DOHH2 (cell line): ENCODE results near the gene PCCA.

Experiments used
- H3F3A ChIP-seq: fragments of 200-600 bp; sonication (generic), shearing (Covaris generic); 2 replicates; pipeline ENCODE4 v1.6.0; 2016; ENCODE audit warnings: antibody characterized with exemption, mild to moderate bottlenecking; ENCODE audit not compliant: control insufficient read depth, insufficient read depth
- H3K27ac ChIP-seq: fragments of 200-600 bp; sonication (generic); 2 replicates; pipeline ENCODE4 v1.5.1; 2014; ENCODE audit warnings: low read depth, mild to moderate bottlenecking, low read length, moderate library complexity
- H3K27me3 ChIP-seq: fragments of 200-600 bp; sonication (generic); 2 replicates; pipeline ENCODE4 v1.6.1; 2014; ENCODE audit warnings: mild to moderate bottlenecking, low read length, mixed read lengths; ENCODE audit not compliant: control insufficient read depth
- H3K36me3 ChIP-seq: fragments of 200-600 bp; sonication (generic); 2 replicates; pipeline ENCODE4 v1.6.1; 2014; ENCODE audit warnings: mild to moderate bottlenecking, low read length, moderate library complexity, mixed read lengths; ENCODE audit not compliant: control insufficient read depth
- H3K4me1 ChIP-seq: fragments of 200-600 bp; sonication (generic); 2 replicates; pipeline ENCODE4 v1.6.1; 2014; ENCODE audit warnings: mild to moderate bottlenecking, low read length, mixed read lengths; ENCODE audit not compliant: control insufficient read depth
- H3K4me2 ChIP-seq: fragments of 200-600 bp; sonication (generic); 2 replicates; pipeline ENCODE4 v1.6.0; 2014; ENCODE audit warnings: mild to moderate bottlenecking, low read length, moderate library complexity
- H3K4me3 ChIP-seq: fragments of 200-600 bp; sonication (generic); 2 replicates; pipeline ENCODE4 v1.5.1; 2014; ENCODE audit warnings: mild to moderate bottlenecking, low read length, mixed read lengths
- H3K79me2 ChIP-seq: fragments of 200-600 bp; sonication (generic); 2 replicates; pipeline ENCODE4 v1.6.1; 2014; ENCODE audit warnings: mild to moderate bottlenecking, low read length, mixed read lengths; ENCODE audit not compliant: control insufficient read depth
- H3K9me2 ChIP-seq: fragments of 200-600 bp; sonication (generic); replicated peaks from 2 replicates; pipeline ENCODE4 v1.6.1; 2014; ENCODE audit warnings: mild to moderate bottlenecking, low read length, mixed read lengths; ENCODE audit not compliant: control insufficient read depth
- H3K9me3 ChIP-seq: fragments of 200-600 bp; sonication (generic); 2 replicates; pipeline ENCODE4 v1.6.1; 2014; ENCODE audit warnings: antibody characterized with exemption, low read length, mixed read lengths; ENCODE audit not compliant: control insufficient read depth, insufficient read depth
- H4K20me1 ChIP-seq: fragments of 200-600 bp; sonication (generic); 2 replicates; pipeline ENCODE4 v1.6.0; 2014; ENCODE audit warnings: low read depth, mild to moderate bottlenecking, antibody characterized with exemption, low read length, moderate library complexity; ENCODE audit not compliant: control insufficient read depth, insufficient read depth
- CTCF ChIP-seq: fragments of 200-600 bp; sonication (generic); IDR thresholded peaks from one replicate; pipeline ENCODE4 v1.5.1; 2014; ENCODE audit warnings: antibody characterized with exemption, mild to moderate bottlenecking, low read depth, low read length; ENCODE audit not compliant: poor library complexity, severe bottlenecking
- EZH2phosphoT487 ChIP-seq: fragments of 200-600 bp; sonication (generic); IDR thresholded peaks from 2 replicates; pipeline ENCODE4 v1.6.1; 2017; ENCODE audit warnings: borderline replicate concordance, mild to moderate bottlenecking, antibody characterized with exemption, low read length, moderate library complexity, mixed read lengths

Gene PCCA

DNA sequence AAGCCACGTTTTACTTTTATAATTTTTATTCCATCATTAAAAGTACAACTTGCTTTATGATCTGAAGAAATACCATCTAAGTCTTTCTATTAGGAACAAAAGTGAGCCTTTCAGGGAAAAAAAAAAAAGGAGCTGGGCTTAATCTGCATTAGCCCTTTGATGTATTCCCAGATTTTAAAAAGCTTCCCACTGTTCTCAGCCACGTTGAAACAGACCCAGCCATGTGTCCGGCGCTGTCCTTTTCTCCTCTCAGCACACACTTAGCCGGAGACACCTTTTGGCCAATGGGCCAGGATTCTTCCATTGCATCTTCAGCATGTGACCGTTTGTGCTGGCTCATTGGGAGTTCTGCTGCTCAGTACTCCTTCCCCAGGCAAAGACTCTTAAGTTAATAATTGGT lies 394.2 kb downstream of the PCCA start:
- no peaks in the 10 kb centered on the region for H3K27me3 ChIP-seq
- H4K20me1 ChIP-seq: no peaks in the 10 kb centered on the region
- no peak overlapping the region for H3K4me2 ChIP-seq
- TF ChIP-seq CTCF: no peak
- no peak overlapping the region for H3K27ac ChIP-seq
- H3K79me2 ChIP-seq: no peaks in the 10 kb centered on the region
- H3K9me3 ChIP-seq: no peaks in the 10 kb centered on the region
- H3K4me1 ChIP-seq: no peaks in the 10 kb centered on the region
- no peaks in the 10 kb centered on the region for H3K9me2 ChIP-seq
- H3K4me3 ChIP-seq: no peak overlapping the region
- H3F3A ChIP-seq: no peaks in the 10 kb centered on the region
- no peaks in the 10 kb centered on the region for H3K36me3 ChIP-seq

DNA sequence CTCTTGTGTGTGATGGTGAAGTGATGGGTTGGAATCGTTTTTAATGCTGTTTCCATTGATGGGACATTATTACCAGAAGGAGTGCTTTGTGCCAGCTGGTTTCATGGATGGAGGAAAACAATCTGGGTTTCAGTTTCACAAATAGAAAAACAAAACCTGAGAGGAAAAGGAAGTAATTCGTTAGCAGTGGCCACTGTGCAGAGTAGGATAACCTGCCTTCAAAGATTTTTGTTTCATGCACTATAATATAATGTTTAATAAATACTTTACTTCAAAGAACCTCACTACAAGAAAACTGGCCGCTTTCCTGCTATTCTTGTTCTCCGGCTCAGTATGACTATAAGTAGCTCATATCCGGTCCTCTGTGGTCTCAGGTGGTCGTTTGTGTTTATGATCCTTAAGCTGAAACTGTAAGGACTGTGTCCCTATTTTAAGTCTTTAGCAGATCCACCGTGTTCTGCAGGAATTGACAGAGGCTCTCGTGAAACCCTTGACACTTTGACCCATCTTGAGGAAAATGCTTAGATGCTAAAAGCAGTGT lies 395.0 kb downstream of the PCCA start:
- Histone ChIP-seq H3K4me3 (no peak overlapping the region), H3K79me2 (no peaks in the 10 kb centered on the region), H3K27me3 (no peaks in the 10 kb centered on the region), H3K9me3 (no peaks in the 10 kb centered on the region), H3K27ac (no peak overlapping the region), H3K9me2 (no peaks in the 10 kb centered on the region), H4K20me1 (no peaks in the 10 kb centered on the region), H3K36me3 (no peaks in the 10 kb centered on the region), H3K4me1 (no peaks in the 10 kb centered on the region), H3K4me2 (no peak overlapping the region), H3F3A (no peaks in the 10 kb centered on the region)
- TF ChIP-seq CTCF: no peak
- TF ChIP-seq EZH2phosphoT487: no peak

GRCh38 chr13:100484702-100485101 lies 395.8 kb downstream of the PCCA start:
- Histone ChIP-seq H3F3A (no peaks in the 10 kb centered on the region), H3K79me2 (no peaks in the 10 kb centered on the region), H3K4me2 (no peak overlapping the region), H3K9me2 (no peaks in the 10 kb centered on the region), H3K4me3 (no peak overlapping the region), H3K36me3 (no peaks in the 10 kb centered on the region), H3K27ac (no peak overlapping the region), H3K9me3 (no peaks in the 10 kb centered on the region), H3K4me1 (no peaks in the 10 kb centered on the region), H4K20me1 (no peaks in the 10 kb centered on the region), H3K27me3 (no peaks in the 10 kb centered on the region)
- TF ChIP-seq CTCF: no peak
- TF ChIP-seq EZH2phosphoT487: no peak

DNA sequence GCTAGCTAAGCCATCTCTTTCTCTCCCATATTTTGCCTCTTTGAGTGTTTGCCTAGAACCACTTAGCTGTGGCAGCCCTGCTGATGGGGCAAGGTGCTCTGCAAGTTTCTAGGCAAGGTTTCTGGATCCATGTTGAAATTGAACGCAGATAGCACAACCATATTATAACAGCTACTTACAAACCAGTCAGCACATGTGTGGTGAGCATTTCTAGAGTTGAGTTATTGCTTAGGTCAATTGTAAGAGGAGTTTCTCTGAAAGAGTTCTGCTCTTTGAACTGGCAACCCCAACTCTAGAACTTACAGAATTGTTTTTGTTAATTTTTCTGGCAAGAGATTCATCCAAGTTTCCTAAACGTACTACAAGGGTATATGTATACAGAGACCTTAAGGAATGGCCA lies 396.4 kb downstream of the PCCA start:
- no peak overlapping the region for H3K4me2 ChIP-seq
- H3K79me2 ChIP-seq: no peaks in the 10 kb centered on the region
- H4K20me1 ChIP-seq: no peaks in the 10 kb centered on the region
- no peak overlapping the region for H3K27ac ChIP-seq
- H3K4me3 ChIP-seq: no peak overlapping the region
- H3K4me1 ChIP-seq: no peaks in the 10 kb centered on the region
- no peaks in the 10 kb centered on the region for H3K9me2 ChIP-seq
- H3K36me3 ChIP-seq: no peaks in the 10 kb centered on the region
- TF ChIP-seq EZH2phosphoT487: no peak
- no peak for TF ChIP-seq CTCF
- no peaks in the 10 kb centered on the region for H3K27me3 ChIP-seq
- H3K9me3 ChIP-seq: no peaks in the 10 kb centered on the region
- H3F3A ChIP-seq: no peaks in the 10 kb centered on the region
